MM.1S (cell line): ENCODE results near the gene SMPD4.
A peak's percentile ranks its signal among the peaks of the same experiment; 100 is the strongest.
"Not testable (repeated sequence)": the region's sequence is repeated elsewhere in the genome, so short reads cannot be mapped to it uniquely, and the experiment has no call there.

Experiments
- DNase-seq: peaks from one replicate; pipeline ENCODE4 v3.0.0-alpha.2; 2015
- H2AFZ ChIP-seq: fragments of 300-600 bp; sonication (generic); 2 replicates; pipeline ENCODE4 v1.6.0; 2016; ENCODE audit warnings: antibody characterized with exemption, low read length
- H3F3A ChIP-seq: fragments of 300-600 bp; sonication (generic); 2 replicates; pipeline ENCODE4 v1.6.1; 2016; ENCODE audit warnings: mild to moderate bottlenecking, antibody characterized with exemption, low read length, moderate library complexity, mixed read lengths; ENCODE audit not compliant: insufficient read depth
- H3K27ac ChIP-seq: fragments of 300-600 bp; sonication (generic); 2 replicates; pipeline ENCODE4 v1.5.1; 2016; ENCODE audit warnings: mild to moderate bottlenecking, low read length
- H3K27me3 ChIP-seq: fragments of 300-600 bp; sonication (generic); replicated peaks from 2 replicates; pipeline ENCODE4 v1.6.0; 2016; ENCODE audit warnings: low read length; ENCODE audit not compliant: insufficient read depth
- H3K36me3 ChIP-seq: fragments of 300-600 bp; sonication (generic); replicated peaks from 2 replicates; pipeline ENCODE4 v1.6.1; 2016; ENCODE audit warnings: mild to moderate bottlenecking, low read length, mixed read lengths; ENCODE audit not compliant: insufficient read depth
- H3K4me1 ChIP-seq: fragments of 300-600 bp; sonication (generic); 2 replicates; pipeline ENCODE4 v1.6.1; 2016; ENCODE audit warnings: low read length, mixed read lengths
- H3K4me2 ChIP-seq: fragments of 300-600 bp; sonication (generic); 2 replicates; pipeline ENCODE4 v1.6.0; 2016; ENCODE audit warnings: low read depth, low read length
- H3K4me3 ChIP-seq: fragments of 300-600 bp; sonication (generic); 2 replicates; pipeline ENCODE4 v1.5.1; 2016; ENCODE audit warnings: low read length, mixed read lengths
- H3K79me2 ChIP-seq: fragments of 300-600 bp; sonication (generic); 2 replicates; pipeline ENCODE4 v1.6.1; 2016; ENCODE audit warnings: mixed run types, low read length, mixed read lengths
- H3K9ac ChIP-seq: fragments of 300-600 bp; sonication (generic); 2 replicates; pipeline ENCODE4 v1.6.1; 2016; ENCODE audit warnings: low read length, mixed read lengths
- H3K9me2 ChIP-seq: fragments of 300-600 bp; sonication (generic); replicated peaks from 2 replicates; pipeline ENCODE4 v1.6.1; 2016; ENCODE audit warnings: mild to moderate bottlenecking, low read length, mixed read lengths; ENCODE audit not compliant: insufficient read depth
- H3K9me3 ChIP-seq: fragments of 300-600 bp; sonication (generic); replicated peaks from 2 replicates; pipeline ENCODE4 v1.6.1; 2016; ENCODE audit warnings: mild to moderate bottlenecking, low read length, mixed read lengths; ENCODE audit not compliant: insufficient read depth
- H4K20me1 ChIP-seq: fragments of 300-600 bp; sonication (generic); 2 replicates; pipeline ENCODE4 v1.6.1; 2016; ENCODE audit warnings: mild to moderate bottlenecking, low read length, moderate library complexity, mixed read lengths; ENCODE audit not compliant: insufficient read depth

The SMPD4 gene

DNA sequence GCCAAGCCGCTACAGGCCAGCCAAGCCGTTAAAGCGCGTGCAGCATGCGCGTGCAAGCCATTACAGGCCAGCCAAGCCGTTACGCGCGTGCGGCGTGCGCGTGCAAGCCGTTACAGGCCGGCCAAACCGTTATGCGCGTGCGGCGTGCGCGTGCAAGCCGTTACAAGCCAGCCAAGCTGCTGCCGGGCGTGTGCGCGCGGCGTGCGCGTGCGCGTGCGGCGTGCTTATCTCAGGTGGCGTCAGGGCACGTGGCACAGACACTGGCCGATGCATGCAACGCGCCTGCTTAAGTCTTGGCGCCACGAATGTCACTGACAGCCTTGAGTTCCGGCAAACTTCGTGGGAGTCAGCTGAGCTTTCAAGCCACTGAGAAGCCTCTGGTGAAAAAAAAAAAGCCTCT, 60.5 kb downstream of the SMPD4 start:
- not testable (repeated sequence) for H3K9me3 ChIP-seq, H3K9me2 ChIP-seq, DNase-seq, H3K27ac ChIP-seq, H3K9ac ChIP-seq, H3K36me3 ChIP-seq, H3F3A ChIP-seq, H3K27me3 ChIP-seq, H3K4me3 ChIP-seq, H2AFZ ChIP-seq, H3K4me1 ChIP-seq, H3K79me2 ChIP-seq, H4K20me1 ChIP-seq, H3K4me2 ChIP-seq

DNA sequence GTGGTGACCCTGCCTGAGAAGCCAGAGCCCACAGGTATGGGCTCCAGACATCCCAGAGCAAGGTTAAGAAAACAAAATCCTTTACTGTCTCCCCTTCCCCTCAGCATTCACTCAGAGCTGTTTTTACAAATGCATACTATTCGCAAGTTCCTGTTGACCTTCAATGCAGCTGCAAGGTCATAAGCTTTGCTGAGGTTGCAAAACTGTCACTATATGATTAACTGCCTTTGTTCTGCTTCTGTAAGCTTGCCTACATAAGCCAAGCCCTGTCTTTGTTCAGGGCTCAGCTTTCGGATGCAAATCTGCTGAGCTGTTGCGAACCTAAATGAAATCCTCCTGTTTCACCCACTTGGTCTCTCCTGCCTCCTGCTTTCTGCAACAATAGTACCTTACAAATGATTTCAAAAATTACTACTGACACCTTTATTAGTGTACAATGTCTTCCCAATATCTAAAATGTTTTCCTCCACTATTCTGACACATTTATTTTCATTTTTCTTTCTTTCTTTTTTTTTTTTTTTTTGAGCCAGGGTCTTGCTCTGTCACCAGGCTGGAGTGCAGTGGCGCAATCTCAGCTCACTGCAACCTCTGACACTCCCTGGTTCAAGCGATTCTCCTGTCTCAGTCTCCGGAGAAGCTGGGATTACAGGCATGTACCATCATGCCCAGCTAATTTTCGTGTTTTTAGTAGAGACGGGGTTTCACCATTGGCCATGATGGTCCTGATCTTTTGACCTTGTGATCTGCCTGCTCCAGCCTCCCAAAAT, 78.6 kb downstream of the SMPD4 start:
- H4K20me1 ChIP-seq, H3K36me3 ChIP-seq, H3K27me3 ChIP-seq, H3K4me3 ChIP-seq, H3K4me2 ChIP-seq, H3K9ac ChIP-seq, H3K9me3 ChIP-seq, H3K9me2 ChIP-seq, H3K4me1 ChIP-seq, H2AFZ ChIP-seq, H3F3A ChIP-seq, H3K79me2 ChIP-seq: not testable (repeated sequence)
- peak; percentile 36 for DNase-seq
- H3K27ac ChIP-seq, result peak overlapping the region; percentile 34; the same call in 1 of the 2 replicates
